Measurements from ENCODE around the gene COL4A4. TPM values are rescaled to one million over a fixed set of nuclear protein-coding genes. Genes with fewer than 3 reads are reported as not detected.
"Not testable (repeated sequence)": the region's sequence is repeated elsewhere in the genome, so short reads cannot be mapped to it uniquely, and the experiment has no call there.

Gene COL4A4
- total and polyA plus RNA-seq, 4 donors = 1.4 to 1.8 (median 1.7) TPM

- 96% methylated on average over 2 of the region's 5 CpGs for WGBS (ENCODE audit: insufficient coverage)
- H3K9me3 ChIP-seq (ENCODE audit: control insufficient read depth, insufficient read depth, low read length) = no peaks in the 10 kb centered on the region
- H3K36me3 ChIP-seq (ENCODE audit: control insufficient read depth, insufficient read depth, low read length) = no peaks in the 10 kb centered on the region
- H3K4me1 ChIP-seq (ENCODE audit: control insufficient read depth, insufficient read depth, low read length) = no peaks in the 10 kb centered on the region
- H3K27ac ChIP-seq (ENCODE audit: low read depth, low read length) = no peak overlapping the region
- no peak for DNase-seq (ENCODE audit: low read depth in 4 of 6, low spot score in 6 of 6)
- no peak overlapping the region for H3K4me3 ChIP-seq (ENCODE audit: low read depth, low read length)
- H3K27me3 ChIP-seq (ENCODE audit: control insufficient read depth, insufficient read depth, low read length) = no peaks in the 10 kb centered on the region
These were observed 66.4 kb downstream of the COL4A4 start for GRCh38 chr2:227097495-227098161.

GRCh38 chr2:227095346-227095745, 68.7 kb downstream of the COL4A4 start:
- WGBS (ENCODE audit: insufficient coverage) = 87% methylated on average over 4 of the region's 4 CpGs
- Histone ChIP-seq H3K9me3 (ENCODE audit: control insufficient read depth, insufficient read depth, low read length) (no peaks in the 10 kb centered on the region), H3K27ac (ENCODE audit: low read depth, low read length) (no peak overlapping the region), H3K27me3 (ENCODE audit: control insufficient read depth, insufficient read depth, low read length) (no peaks in the 10 kb centered on the region), H3K4me3 (ENCODE audit: low read depth, low read length) (no peak overlapping the region), H3K4me1 (ENCODE audit: control insufficient read depth, insufficient read depth, low read length) (no peaks in the 10 kb centered on the region), H3K36me3 (ENCODE audit: control insufficient read depth, insufficient read depth, low read length) (no peaks in the 10 kb centered on the region)
- no peak for DNase-seq (ENCODE audit: low read depth in 4 of 6, low spot score in 6 of 6)

GRCh38 chr2:227082286-227082685, 81.7 kb downstream of the COL4A4 start:
- WGBS (ENCODE audit: insufficient coverage) = no CpG with 5 or more reads among the region's 1 CpG
- Histone ChIP-seq H3K27ac (ENCODE audit: low read depth, low read length) (no peak overlapping the region), H3K36me3 (ENCODE audit: control insufficient read depth, insufficient read depth, low read length) (no peaks in the 10 kb centered on the region), H3K4me1 (ENCODE audit: control insufficient read depth, insufficient read depth, low read length) (no peaks in the 10 kb centered on the region), H3K27me3 (ENCODE audit: control insufficient read depth, insufficient read depth, low read length) (no peaks in the 10 kb centered on the region), H3K9me3 (ENCODE audit: control insufficient read depth, insufficient read depth, low read length) (no peaks in the 10 kb centered on the region), H3K4me3 (ENCODE audit: low read depth, low read length) (no peak overlapping the region)
- DNase-seq (ENCODE audit: low read depth in 4 of 6, low spot score in 6 of 6) = no peak

GRCh38 chr2:227079726-227080125, 84.3 kb downstream of the COL4A4 start:
- 90% methylated on average over 6 of the region's 6 CpGs for WGBS (ENCODE audit: insufficient coverage)
- no peak for DNase-seq (ENCODE audit: low read depth in 4 of 6, low spot score in 6 of 6)
- no peaks in the 10 kb centered on the region for H3K9me3 ChIP-seq (ENCODE audit: control insufficient read depth, insufficient read depth, low read length)

GRCh38 chr2:227065065-227065464, 98.9 kb downstream of the COL4A4 start:
- not testable (repeated sequence) for H3K9me3 ChIP-seq (ENCODE audit: control insufficient read depth, insufficient read depth, low read length); H3K27me3 ChIP-seq (ENCODE audit: control insufficient read depth, insufficient read depth, low read length); H3K4me1 ChIP-seq (ENCODE audit: control insufficient read depth, insufficient read depth, low read length); H3K36me3 ChIP-seq (ENCODE audit: control insufficient read depth, insufficient read depth, low read length); H3K27ac ChIP-seq (ENCODE audit: low read depth, low read length); H3K4me3 ChIP-seq (ENCODE audit: low read depth, low read length); DNase-seq (ENCODE audit: low read depth in 4 of 6, low spot score in 6 of 6)
- 78% methylated on average over 12 of the region's 14 CpGs for whole genome bisulfite sequencing (ENCODE audit: insufficient coverage)

More at GRCh38 chr2:227079726-227080125, 84.3 kb downstream of the COL4A4 start:
- Histone ChIP-seq H3K27me3 (ENCODE audit: control insufficient read depth, insufficient read depth, low read length) (no peaks in the 10 kb centered on the region), H3K36me3 (ENCODE audit: control insufficient read depth, insufficient read depth, low read length) (no peaks in the 10 kb centered on the region), H3K27ac (ENCODE audit: low read depth, low read length) (no peak overlapping the region), H3K4me3 (ENCODE audit: low read depth, low read length) (no peak overlapping the region), H3K4me1 (ENCODE audit: control insufficient read depth, insufficient read depth, low read length) (no peaks in the 10 kb centered on the region)

GRCh38 chr2:227058888-227059399, 105.1 kb downstream of the COL4A4 start:
- H3K4me1 ChIP-seq (ENCODE audit: control insufficient read depth, insufficient read depth, low read length) = no peaks in the 10 kb centered on the region
- no peak for DNase-seq (ENCODE audit: low read depth in 4 of 6, low spot score in 6 of 6)
- H3K36me3 ChIP-seq (ENCODE audit: control insufficient read depth, insufficient read depth, low read length) = no peaks in the 10 kb centered on the region
- 91% methylated on average over 5 of the region's 5 CpGs for WGBS (ENCODE audit: insufficient coverage)
- H3K4me3 ChIP-seq (ENCODE audit: low read depth, low read length) = no peak overlapping the region
- no peaks in the 10 kb centered on the region for H3K9me3 ChIP-seq (ENCODE audit: control insufficient read depth, insufficient read depth, low read length)
- H3K27ac ChIP-seq (ENCODE audit: low read depth, low read length) = no peak overlapping the region
- H3K27me3 ChIP-seq (ENCODE audit: control insufficient read depth, insufficient read depth, low read length) = no peaks in the 10 kb centered on the region

- Histone ChIP-seq H3K27me3 (ENCODE audit: control insufficient read depth, insufficient read depth, low read length) (no peaks in the 10 kb centered on the region), H3K4me1 (ENCODE audit: control insufficient read depth, insufficient read depth, low read length) (no peaks in the 10 kb centered on the region), H3K9me3 (ENCODE audit: control insufficient read depth, insufficient read depth, low read length) (no peaks in the 10 kb centered on the region), H3K36me3 (ENCODE audit: control insufficient read depth, insufficient read depth, low read length) (no peaks in the 10 kb centered on the region), H3K4me3 (ENCODE audit: low read depth, low read length) (no peak overlapping the region), H3K27ac (ENCODE audit: low read depth, low read length) (no peak overlapping the region)
- WGBS (ENCODE audit: insufficient coverage) = no CpG with 5 or more reads among the region's 3 CpGs
- no peak for DNase-seq (ENCODE audit: low read depth in 4 of 6, low spot score in 6 of 6)
These were observed 106.1 kb downstream of the COL4A4 start for GRCh38 chr2:227057743-227058447.

- Histone ChIP-seq H3K36me3 (ENCODE audit: control insufficient read depth, insufficient read depth, low read length) (no peaks in the 10 kb centered on the region), H3K27ac (ENCODE audit: low read depth, low read length) (no peak overlapping the region), H3K9me3 (ENCODE audit: control insufficient read depth, insufficient read depth, low read length) (no peaks in the 10 kb centered on the region), H3K27me3 (ENCODE audit: control insufficient read depth, insufficient read depth, low read length) (no peaks in the 10 kb centered on the region), H3K4me1 (ENCODE audit: control insufficient read depth, insufficient read depth, low read length) (no peaks in the 10 kb centered on the region), H3K4me3 (ENCODE audit: low read depth, low read length) (no peak overlapping the region)
- WGBS (ENCODE audit: insufficient coverage) = 100% methylated on average over 1 of the region's 1 CpG
- no peak for DNase-seq (ENCODE audit: low read depth in 4 of 6, low spot score in 6 of 6)
These were observed 106.9 kb downstream of the COL4A4 start for GRCh38 chr2:227057060-227057459.

- no peak for DNase-seq (ENCODE audit: low read depth in 4 of 6, low spot score in 6 of 6)
- H3K27ac ChIP-seq (ENCODE audit: low read depth, low read length) = no peak overlapping the region
- H3K4me3 ChIP-seq (ENCODE audit: low read depth, low read length) = no peak overlapping the region
- H3K27me3 ChIP-seq (ENCODE audit: control insufficient read depth, insufficient read depth, low read length) = no peaks in the 10 kb centered on the region
- H3K4me1 ChIP-seq (ENCODE audit: control insufficient read depth, insufficient read depth, low read length) = no peaks in the 10 kb centered on the region
- 60% methylated on average over 1 of the region's 1 CpG for WGBS (ENCODE audit: insufficient coverage)
- H3K9me3 ChIP-seq (ENCODE audit: control insufficient read depth, insufficient read depth, low read length) = no peaks in the 10 kb centered on the region
- no peaks in the 10 kb centered on the region for H3K36me3 ChIP-seq (ENCODE audit: control insufficient read depth, insufficient read depth, low read length)
These were observed 110.0 kb downstream of the COL4A4 start for GRCh38 chr2:227054006-227054405.

- H3K27ac ChIP-seq (ENCODE audit: low read depth, low read length) = no peak overlapping the region
- H3K4me1 ChIP-seq (ENCODE audit: control insufficient read depth, insufficient read depth, low read length) = no peaks in the 10 kb centered on the region
- H3K9me3 ChIP-seq (ENCODE audit: control insufficient read depth, insufficient read depth, low read length) = no peaks in the 10 kb centered on the region
- no peaks in the 10 kb centered on the region for H3K27me3 ChIP-seq (ENCODE audit: control insufficient read depth, insufficient read depth, low read length)
- no peaks in the 10 kb centered on the region for H3K36me3 ChIP-seq (ENCODE audit: control insufficient read depth, insufficient read depth, low read length)
- WGBS (ENCODE audit: insufficient coverage) = 48% methylated on average over 4 of the region's 6 CpGs
- DNase-seq (ENCODE audit: low read depth in 4 of 6, low spot score in 6 of 6) = no peak
- no peak overlapping the region for H3K4me3 ChIP-seq (ENCODE audit: low read depth, low read length)
These were observed 111.1 kb downstream of the COL4A4 start for GRCh38 chr2:227052879-227053278.
